HG02763 (cell line): ENCODE data around the gene PDE7B.

ENCODE experiments used
- ATAC-seq: cut with Tn5 transposase; IDR thresholded peaks from one replicate; pipeline ENCODE4 v1.9.1; 2021; ENCODE audit warnings: mild to moderate bottlenecking, moderate library complexity; ENCODE audit not compliant: unreplicated experiment

The PDE7B gene

GRCh38 chr6:135976585-135976984 lies 125.1 kb downstream of the PDE7B start:
- no peak for ATAC-seq

GRCh38 chr6:135983093-135983492 lies 131.6 kb downstream of the PDE7B start:
- no peak for ATAC-seq

- no peak for ATAC-seq
These were observed 132.3 kb downstream of the PDE7B start for GRCh38 chr6:135983718-135984343.

GRCh38 chr6:135985471-135985870 lies 134.0 kb downstream of the PDE7B start:
- no peak for ATAC-seq

- no peak for ATAC-seq
These were observed 135.7 kb downstream of the PDE7B start for GRCh38 chr6:135987226-135987625.

- ATAC-seq: no peak
These were observed 138.9 kb downstream of the PDE7B start for GRCh38 chr6:135990439-135990838.

GRCh38 chr6:135990855-135991464 lies 139.5 kb downstream of the PDE7B start:
- ATAC-seq: no peak

- no peak for ATAC-seq
These were observed 141.2 kb downstream of the PDE7B start for GRCh38 chr6:135992739-135993138.

GRCh38 chr6:135993361-135993760 lies 141.9 kb downstream of the PDE7B start:
- ATAC-seq: no peak

- no peak for ATAC-seq
These were observed 143.5 kb downstream of the PDE7B start for GRCh38 chr6:135994857-135995544.

- no peak for ATAC-seq
These were observed 144.0 kb downstream of the PDE7B start for GRCh38 chr6:135995545-135995898.

GRCh38 chr6:135996668-135997067 lies 145.2 kb downstream of the PDE7B start:
- ATAC-seq: no peak

- ATAC-seq: no peak
These were observed 147.9 kb downstream of the PDE7B start for GRCh38 chr6:135999393-135999792.

GRCh38 chr6:136007345-136007744 lies 155.8 kb downstream of the PDE7B start:
- no peak for ATAC-seq

GRCh38 chr6:136011475-136011874 lies 160.0 kb downstream of the PDE7B start:
- no peak for ATAC-seq

- ATAC-seq: no peak
These were observed 160.8 kb downstream of the PDE7B start for GRCh38 chr6:136012198-136012887.

GRCh38 chr6:136012943-136013342 lies 161.4 kb downstream of the PDE7B start:
- no peak for ATAC-seq

GRCh38 chr6:136014454-136015437 lies 163.2 kb downstream of the PDE7B start:
- ATAC-seq: no peak

- no peak for ATAC-seq
These were observed 164.0 kb downstream of the PDE7B start for GRCh38 chr6:136015531-136015930.
